WTC11 (cell line): ENCODE measurements around the gene SFTA2.
"Not testable (repeated sequence)": the region's sequence is repeated elsewhere in the genome, so short reads cannot be mapped to it uniquely, and the experiment has no call there.

Source experiments
- ARID4B ChIP-seq: sonication (generic); formaldehyde crosslinking; IDR thresholded peaks from 2 replicates; pipeline ENCODE4 v1.8.0; 2023; ENCODE audit warnings: missing genetic modification reagents, mild to moderate bottlenecking, borderline replicate concordance
- CREB1 ChIP-seq: sonication (generic); formaldehyde crosslinking; IDR thresholded peaks from 2 replicates; pipeline ENCODE4 v1.8.0; 2023; ENCODE audit warnings: mild to moderate bottlenecking, missing genetic modification reagents
- CTCF ChIP-seq: fragments of 200-600 bp; IDR thresholded peaks from 2 replicates; pipeline ENCODE4 v1.8.0; 2022; ENCODE audit warnings: antibody characterized with exemption
- MAX ChIP-seq: sonication (generic); formaldehyde crosslinking; IDR thresholded peaks from 2 replicates; pipeline ENCODE4 v1.8.0; 2022; ENCODE audit warnings: mild to moderate bottlenecking, missing genetic modification reagents
- NFE2L1 ChIP-seq: sonication (generic); formaldehyde crosslinking; IDR thresholded peaks from 2 replicates; pipeline ENCODE4 v1.8.1; 2023; ENCODE audit warnings: missing genetic modification reagents
- PRDM15 ChIP-seq: sonication (generic); formaldehyde crosslinking; IDR thresholded peaks from 2 replicates; pipeline ENCODE4 v1.8.0; 2022; ENCODE audit warnings: missing genetic modification reagents
- USF2 ChIP-seq: sonication (generic); formaldehyde crosslinking; IDR thresholded peaks from 2 replicates; pipeline ENCODE4 v1.8.1; 2023; ENCODE audit warnings: mild to moderate bottlenecking, missing genetic modification reagents, moderate library complexity
- ZMAT4 ChIP-seq: fragments of 250-450 bp; sonication (Bioruptor Pico); IDR thresholded peaks from 2 replicates; pipeline ENCODE4 v1.9.0; 2021; ENCODE audit warnings: mild to moderate bottlenecking
- ZNF423 ChIP-seq: fragments of 250-450 bp; sonication (Bioruptor Pico); IDR thresholded peaks from 2 replicates; pipeline ENCODE4 v2.1.2; 2022; ENCODE audit warnings: mild to moderate bottlenecking, moderate library complexity
- ZNF512 ChIP-seq: sonication (generic); formaldehyde crosslinking; IDR thresholded peaks from 2 replicates; pipeline ENCODE4 v1.8.1; 2022; ENCODE audit warnings: missing genetic modification reagents, borderline replicate concordance

GRCh38 chr6:30910473-30910872, 21.5 kb downstream of the SFTA2 start:
- not testable (repeated sequence) for TF ChIP-seq CTCF; PRDM15 (CRISPR knock-in tag); ZMAT4 (CRISPR knock-in tag); NFE2L1; ZNF512 (CRISPR knock-in tag); ARID4B (CRISPR knock-in tag); MAX; USF2 (CRISPR knock-in tag); ZNF423 (CRISPR knock-in tag); CREB1
